GM21717 (cell line): Measurements from ENCODE around the gene CHRM4.

ENCODE experiments used
- ATAC-seq: cut with Tn5 transposase; IDR thresholded peaks from one replicate; pipeline ENCODE4 v1.9.1; 2021; ENCODE audit warnings: mild to moderate bottlenecking, moderate library complexity; ENCODE audit not compliant: unreplicated experiment

CHRM4 gene

DNA sequence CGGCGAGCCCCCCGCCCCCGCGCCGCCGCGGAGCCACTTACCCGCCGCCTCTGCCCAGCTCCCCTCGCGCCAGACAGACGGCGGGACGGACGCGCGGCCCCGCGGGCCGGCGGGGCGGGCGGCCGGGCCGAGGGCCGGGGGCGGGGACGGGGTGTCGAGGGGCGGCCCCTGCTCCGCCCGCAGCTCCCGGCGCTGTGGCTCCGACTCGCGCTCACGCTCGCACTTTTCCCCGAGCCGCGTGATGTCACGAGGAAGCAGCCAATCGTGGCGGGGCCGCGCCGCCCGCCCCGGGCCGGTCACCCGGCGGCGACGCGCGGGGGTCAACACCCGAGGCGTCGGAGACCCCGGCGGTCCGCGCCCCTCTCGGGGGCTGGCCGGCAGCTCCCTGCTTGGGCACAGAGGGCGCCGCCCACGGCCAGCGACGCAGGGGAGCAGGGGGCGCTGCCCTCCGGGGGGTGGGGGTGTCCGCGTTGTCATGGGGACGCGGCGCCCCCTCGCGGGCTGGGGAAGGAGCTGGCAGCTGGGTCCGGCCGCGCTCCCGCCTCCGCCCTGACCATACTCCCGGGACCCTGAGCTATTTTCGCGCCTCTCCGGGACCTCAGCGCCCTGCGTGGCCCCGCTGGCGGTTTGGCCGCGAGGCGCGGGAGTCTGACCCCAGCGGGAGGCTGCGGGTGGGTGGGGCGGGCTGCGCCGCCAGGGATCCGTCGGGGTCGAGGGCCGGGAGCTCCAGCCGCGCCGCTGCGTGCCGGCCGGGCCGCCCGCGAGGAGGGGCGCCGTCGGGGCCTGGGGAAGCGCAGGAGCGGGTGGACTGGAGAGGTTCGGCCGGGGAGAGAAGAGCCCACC is at the start of gene CHRM4:
Gene CHRM4, minus strand, starts transcription at position 199 of the 843 bp plus-strand sequence. CDS start 5,219 bp downstream, outside the sequence.
- no peak for ATAC-seq

- ATAC-seq = no peak
Observed at GRCh38 chr11:46438211-46438610, 46.6 kb upstream of the CHRM4 start.

GRCh38 chr11:46437122-46437689 is 45.6 kb upstream of the CHRM4 start:
- no peak for ATAC-seq

- no peak for ATAC-seq
Observed at GRCh38 chr11:46436113-46436512, 44.5 kb upstream of the CHRM4 start.

- no peak for ATAC-seq
Observed at GRCh38 chr11:46435679-46436078, 44.1 kb upstream of the CHRM4 start.

DNA sequence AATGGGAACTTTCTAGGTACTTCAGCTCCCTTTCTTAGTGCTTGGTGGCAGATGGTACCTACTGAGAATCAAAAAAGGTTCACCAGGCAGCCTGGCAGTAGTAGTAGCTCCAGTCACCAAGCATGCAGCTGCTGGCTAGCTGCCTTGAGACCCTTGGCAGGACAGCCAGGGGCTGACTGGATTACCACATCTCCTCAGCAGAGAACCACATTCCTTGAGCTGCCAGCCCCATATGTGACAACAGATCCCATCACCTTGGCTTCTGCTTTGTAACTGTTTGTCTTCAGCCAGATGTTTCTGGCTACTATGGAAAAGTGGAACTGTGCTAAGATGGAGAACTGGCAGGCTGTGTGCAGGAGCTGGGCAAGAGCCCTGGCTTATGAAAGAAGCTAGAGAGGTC is 39.6 kb upstream of the CHRM4 start:
- ATAC-seq = no peak

GRCh38 chr11:46429717-46430116 is 38.1 kb upstream of the CHRM4 start:
- ATAC-seq = no peak

DNA sequence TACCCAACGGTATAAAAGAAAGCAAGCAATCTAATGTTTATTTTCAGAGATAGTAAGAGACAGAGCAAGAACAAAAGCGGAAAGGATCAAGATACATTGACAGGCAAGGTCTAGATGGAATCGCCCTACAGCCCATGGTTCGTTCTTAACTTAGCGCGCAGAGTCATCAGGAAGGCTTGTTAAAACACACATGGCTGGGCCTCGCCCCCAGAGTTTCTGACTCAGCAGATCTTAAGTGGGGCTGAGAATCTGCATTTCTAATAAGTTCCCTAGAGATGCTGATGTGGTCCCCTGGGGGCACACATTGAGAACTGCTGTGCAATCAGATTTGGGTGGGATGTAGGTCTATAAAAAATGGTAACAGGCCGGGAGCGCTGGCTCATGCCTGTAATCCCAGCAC is 35.8 kb upstream of the CHRM4 start:
- ATAC-seq = no peak

DNA sequence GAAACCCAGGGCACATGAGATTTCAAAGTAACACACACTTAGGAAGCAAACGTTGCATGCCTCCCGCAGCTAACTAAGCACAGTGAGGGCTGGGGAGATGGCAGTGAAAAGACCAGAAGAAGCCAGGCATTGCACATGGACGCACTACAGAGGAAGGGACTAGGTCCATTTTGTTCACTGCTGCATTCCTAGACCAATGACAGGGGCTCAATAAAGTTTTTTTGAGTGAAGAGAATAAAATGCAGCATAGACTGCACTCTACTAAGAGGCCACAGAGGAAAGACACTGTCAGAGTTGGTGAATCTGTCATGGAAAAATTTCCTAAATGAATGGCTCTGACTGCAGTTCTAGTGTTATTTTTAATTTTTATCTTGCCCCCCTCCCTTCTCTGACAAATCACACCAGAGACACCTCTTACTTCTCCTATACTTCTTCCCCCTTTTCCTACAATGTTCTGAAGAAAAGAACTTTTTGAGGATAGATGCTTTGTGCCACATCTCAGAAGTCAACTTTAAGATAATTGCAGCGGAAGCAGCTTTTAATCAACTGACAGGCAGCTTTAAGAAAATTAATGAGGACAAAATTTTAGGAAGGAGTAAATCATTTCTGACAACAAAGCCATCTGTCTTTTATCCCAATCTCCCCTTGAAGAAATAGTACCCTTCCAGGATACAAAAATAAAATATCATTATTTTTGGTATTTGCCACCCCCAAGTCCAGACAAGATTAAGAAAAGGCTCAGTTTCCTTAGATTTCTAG is 34.8 kb upstream of the CHRM4 start:
- no peak for ATAC-seq

DNA sequence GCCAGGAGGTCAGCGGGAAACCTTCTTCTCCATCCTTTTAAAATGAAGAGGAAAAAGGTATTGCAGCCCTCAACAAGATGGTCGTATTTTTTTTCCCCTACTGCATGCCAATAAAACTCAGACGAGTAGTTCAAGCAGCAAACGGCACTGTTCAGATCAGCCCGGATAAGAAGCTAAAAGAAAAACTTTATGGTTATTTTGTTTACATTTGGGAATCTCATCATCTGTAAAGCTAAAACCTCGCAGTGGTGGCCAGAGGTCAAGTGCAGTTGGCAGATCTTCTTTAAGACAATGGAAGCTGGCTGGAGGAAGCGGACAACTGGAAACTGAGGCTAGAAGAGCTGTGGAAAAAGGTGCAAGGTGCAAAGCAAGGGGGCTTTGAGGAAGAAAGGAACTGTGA is 31.0 kb upstream of the CHRM4 start:
- no peak for ATAC-seq

DNA sequence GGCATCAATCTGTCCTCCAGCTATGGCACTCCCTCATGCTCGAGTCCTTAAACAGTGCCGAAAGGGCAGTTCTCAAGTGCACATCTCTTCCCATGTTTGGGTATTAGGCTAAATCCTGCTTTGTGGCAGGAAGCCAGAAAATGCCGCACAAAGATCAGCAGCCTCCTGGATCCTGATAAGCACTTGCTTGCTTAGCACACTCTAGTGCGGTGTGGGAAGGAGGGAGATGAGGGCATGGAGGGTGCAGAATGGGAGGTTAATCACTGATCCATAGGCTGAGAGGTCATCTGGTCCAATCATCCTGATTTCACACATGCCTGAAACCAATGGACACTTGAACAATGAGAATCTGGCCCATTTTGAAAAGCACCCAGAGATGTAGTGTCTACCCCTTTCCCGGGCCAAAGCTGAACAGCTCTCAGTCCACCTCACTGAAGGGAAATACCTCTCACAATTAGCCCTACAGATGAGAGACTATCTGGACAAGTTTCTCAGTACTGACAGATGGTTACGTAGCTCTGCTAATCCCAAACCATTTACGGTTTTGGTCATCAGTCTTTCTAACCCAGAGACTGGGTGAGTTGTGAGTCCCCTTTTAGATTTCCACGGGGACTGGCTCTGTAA is 29.8 kb upstream of the CHRM4 start:
- ATAC-seq = no peak

- no peak for ATAC-seq
Observed at GRCh38 chr11:46420513-46420912, 28.9 kb upstream of the CHRM4 start.

- no peak for ATAC-seq
Observed at GRCh38 chr11:46418751-46419150, 27.2 kb upstream of the CHRM4 start.

DNA sequence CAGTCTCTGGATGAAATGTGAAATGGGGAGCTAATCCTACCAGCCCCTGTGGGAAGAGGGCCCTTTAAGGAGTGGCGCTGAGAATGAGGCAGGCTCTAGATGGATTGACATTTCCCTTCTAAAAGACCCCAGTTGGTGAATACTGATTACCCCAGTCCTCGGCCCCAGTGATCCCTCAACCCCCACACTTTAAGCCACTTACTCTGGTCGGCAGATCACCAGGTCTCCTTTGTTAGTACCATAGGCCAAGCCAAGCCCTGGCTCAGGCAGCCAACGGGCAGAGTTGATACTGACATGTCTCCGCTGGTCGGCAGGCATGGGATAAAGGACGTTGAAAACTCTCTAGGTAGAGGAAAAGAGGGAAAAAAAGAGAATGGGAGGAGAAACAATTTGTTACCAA is 26.1 kb upstream of the CHRM4 start:
- no peak for ATAC-seq

- ATAC-seq = no peak
Observed at GRCh38 chr11:46414879-46415278, 23.3 kb upstream of the CHRM4 start.

DNA sequence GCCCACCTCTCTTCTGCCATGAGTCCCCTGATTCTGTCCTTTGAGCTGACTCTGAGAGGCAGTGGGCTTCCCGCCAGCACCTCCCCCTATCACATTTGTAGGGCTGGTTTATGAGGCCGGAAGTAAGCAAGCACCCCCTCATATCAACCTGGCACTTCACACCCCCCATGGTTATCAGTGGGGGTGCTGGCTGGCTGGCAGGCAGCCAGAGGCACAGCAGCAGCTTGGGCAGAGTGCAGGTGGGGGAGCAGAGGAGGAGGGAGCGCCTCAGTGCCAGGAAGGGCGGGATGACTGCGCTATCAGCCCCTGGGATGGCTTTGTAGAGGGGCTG is 22.9 kb upstream of the CHRM4 start:
- no peak for ATAC-seq

- ATAC-seq = no peak
Observed at GRCh38 chr11:46413760-46414465, 22.3 kb upstream of the CHRM4 start.

- no peak for ATAC-seq
Observed at GRCh38 chr11:46410021-46410420, 18.4 kb upstream of the CHRM4 start.

- ATAC-seq = no peak
Observed at GRCh38 chr11:46408407-46408986, 16.9 kb upstream of the CHRM4 start.

- ATAC-seq = no peak
Observed at GRCh38 chr11:46407635-46408034, 16.1 kb upstream of the CHRM4 start.
